HCT116 (cell line): ENCODE results near the gene PIK3R4. TPM values are rescaled to one million over a fixed set of nuclear protein-coding genes. Genes with fewer than 3 reads are reported as not detected.

Experiments used
- ATAC-seq: fragments of 200-7000 bp; cut with Tn5 transposase; 2 replicates; pipeline ENCODE4 v1.9.1; 2020; ENCODE audit warnings: mild to moderate bottlenecking, moderate library complexity
- BruUV-seq: library from RNA; stranded (reverse); fragments of 400-500 nt; replicated peaks from 2 replicates; lab custom pipeline; 2021; lab: Mats Ljungman, UMichigan
- CTCF ChIA-PET: fragments of 300-600 bp; sonication (Branson Sonifier 250); formaldehyde crosslinking; loops from one replicate; lab custom pipeline; 2021; ENCODE audit warnings: antibody characterized with exemption; lab: Charles Lee
- POLR2A ChIA-PET: fragments of 300-600, 350-600 bp; sonication (Branson Sonifier 250); formaldehyde crosslinking; loops from one replicate; lab custom pipeline; 2021; ENCODE audit warnings: antibody characterized with exemption; lab: Charles Lee
- RAD21 ChIA-PET, 2 experiments: fragments of 300-600 bp; sonication (Branson Sonifier 250); formaldehyde crosslinking; loops; one replicate each; lab custom pipeline; 2023; ENCODE audit warnings: low total read pairs in 2 of 2; ENCODE audit not compliant: uncharacterized antibody in 2 of 2, unreplicated experiment in 2 of 2, low non-redundant PET in 1 of 2; lab: Charles Lee
- DNase-seq: peaks from one replicate; pipeline ENCODE4 v3.0.0-alpha.2; 2010; ENCODE audit warnings: low read depth, low spot score
- H2AFZ ChIP-seq: fragments of 200-600 bp; shearing (Covaris generic), sonication (generic); 2 replicates; pipeline ENCODE4 v1.6.1; 2017; ENCODE audit warnings: low read depth, mixed run types, mixed read lengths, antibody characterized with exemption, low read length; ENCODE audit not compliant: poor library complexity, severe bottlenecking
- H3K27ac ChIP-seq: 2 replicates; pipeline ENCODE4 v1.5.1; 2012; ENCODE audit warnings: low read depth, low read length
- H3K27me3 ChIP-seq: fragments of 200-600 bp; sonication (generic); 2 replicates; pipeline ENCODE4 v1.6.1; 2016; ENCODE audit warnings: mixed run types, low read length, mixed read lengths; ENCODE audit not compliant: insufficient read depth
- H3K36me3 ChIP-seq, 2 experiments: fragments of 200-500 bp in 1 of 2; fragments of 200-600 bp in 1 of 2; sonication (Bioruptor generic) in 1 of 2; sonication (generic) in 1 of 2; 2 replicates each; pipeline versions ENCODE4 v1.5.1 to v1.6.1; 2014 to 2016; ENCODE audit warnings: low read length in 2 of 2, inconsistent platforms in 1 of 2, mixed read lengths in 1 of 2, mixed run types in 1 of 2; ENCODE audit not compliant: insufficient read depth in 2 of 2, control insufficient read depth in 1 of 2
- H3K4me1 ChIP-seq, 2 experiments: fragments of 200-600 bp in 1 of 2; sonication (generic) in 1 of 2; 2 replicates each; pipeline versions ENCODE4 v1.5.1 to v1.6.1; 2012 to 2017; ENCODE audit warnings: low read length in 2 of 2, inconsistent platforms in 1 of 2, mild to moderate bottlenecking in 1 of 2, mixed read lengths in 1 of 2, mixed run types in 1 of 2, moderate library complexity in 1 of 2; ENCODE audit not compliant: insufficient read depth in 2 of 2, control insufficient read depth in 1 of 2
- H3K4me2 ChIP-seq: fragments of 200-600 bp; sonication (generic); 2 replicates; pipeline ENCODE4 v1.6.1; 2017; ENCODE audit warnings: mixed run types, low read length, mixed read lengths
- H3K4me3 ChIP-seq, 2 experiments: fragments of 200-600 bp in 1 of 2; sonication (generic) in 1 of 2; replicated peaks in 1 of 2; 2 replicates each; pipeline ENCODE4 v1.5.1; 2011 to 2016; ENCODE audit warnings: low read length in 2 of 2, control low read depth in 1 of 2, low read depth in 1 of 2, mild to moderate bottlenecking in 1 of 2, mixed read lengths in 1 of 2, mixed run types in 1 of 2
- H3K79me2 ChIP-seq: fragments of 200-600 bp; sonication (generic); 2 replicates; pipeline ENCODE4 v1.6.1; 2017; ENCODE audit warnings: mild to moderate bottlenecking, mixed run types, low read length, moderate library complexity, mixed read lengths; ENCODE audit not compliant: insufficient read depth
- H3K9ac ChIP-seq: fragments of 200-600 bp; sonication (generic); 2 replicates; pipeline ENCODE4 v1.6.1; 2016; ENCODE audit warnings: low read length, mixed read lengths
- H3K9me2 ChIP-seq: fragments of 200-600 bp; sonication (generic), shearing (Covaris generic); 2 replicates; pipeline ENCODE4 v1.6.1; 2017; ENCODE audit warnings: mixed run types, mild to moderate bottlenecking, moderate library complexity; ENCODE audit not compliant: insufficient read depth
- H3K9me3 ChIP-seq, 2 experiments: fragments of 200-500 bp in 1 of 2; fragments of 200-600 bp in 1 of 2; sonication (Bioruptor generic) in 1 of 2; sonication (generic) in 1 of 2; 2 replicates each; pipeline ENCODE4 v1.6.1; 2014 to 2017; ENCODE audit warnings: low read length in 2 of 2, mixed read lengths in 2 of 2, inconsistent platforms in 1 of 2, low read depth in 1 of 2, mild to moderate bottlenecking in 1 of 2, mixed run types in 1 of 2, moderate library complexity in 1 of 2; ENCODE audit not compliant: control insufficient read depth in 1 of 2, insufficient read depth in 1 of 2
- H4K20me1 ChIP-seq: fragments of 200-600 bp; sonication (generic), shearing (Covaris generic); 2 replicates; pipeline ENCODE4 v1.6.1; 2017; ENCODE audit warnings: mixed run types, mild to moderate bottlenecking, moderate library complexity; ENCODE audit not compliant: insufficient read depth
- CTCF ChIP-seq, 3 experiments: fragments of 200-600 bp in 1 of 3; sonication (generic) in 1 of 3; IDR thresholded peaks in 2 of 3; conservative IDR thresholded peaks in 1 of 3; 2 replicates each; pipeline ENCODE4 v1.5.1; 2012 to 2017; ENCODE audit warnings: low read depth in 2 of 3, low read length in 2 of 3, antibody characterized with exemption in 1 of 3, borderline replicate concordance in 1 of 3, control low read depth in 1 of 3, mild to moderate bottlenecking in 1 of 3, mixed read lengths in 1 of 3, mixed run types in 1 of 3, moderate library complexity in 1 of 3; ENCODE audit not compliant: insufficient read depth in 1 of 3
- EGR1 ChIP-seq: IDR thresholded peaks from 2 replicates; pipeline ENCODE4 v1.6.1; 2012; ENCODE audit warnings: low read depth
- RAD21 ChIP-seq: IDR thresholded peaks from 2 replicates; pipeline ENCODE4 v1.6.1; 2012; ENCODE audit warnings: low read depth, mild to moderate bottlenecking
- YY1 ChIP-seq: IDR thresholded peaks from 2 replicates; pipeline ENCODE4 v1.6.1; 2011; ENCODE audit warnings: low read length, low read depth, moderate library complexity, mild to moderate bottlenecking; ENCODE audit not compliant: insufficient replicate concordance; ENCODE audit errors: extremely low read depth
- ZNF274 ChIP-seq: fragments of 200-500 bp; sonication (Bioruptor generic); IDR thresholded peaks from 2 replicates; pipeline ENCODE4 v1.6.1; 2014; ENCODE audit warnings: mild to moderate bottlenecking, low read depth, low read length, inconsistent platforms
- intact Hi-C: fragments of 100-400 bp; cut with micrococcal nuclease; formaldehyde crosslinking; loops from 2 replicates; pipeline ENCODE4 v1.10.0; 2022
- total RNA-seq: library from RNA; stranded (reverse); gene quantifications from one replicate; pipeline ENCODE4 v1.2.1, GENCODE V29; 2021; ENCODE audit not compliant: unreplicated experiment

The PIK3R4 gene
- total RNA-seq, 1 experiment from 2014 or later: 23.5 TPM

GRCh38 chr3:130715616-130716015 lies 31.0 kb downstream of the PIK3R4 start:
- peaks cover 2 to 7% of the 10 kb centered on the region in 2 experiments; a peak in 1 of 4 replicates for H3K36me3 ChIP-seq
- CTCF ChIA-PET: no interaction called here

More at GRCh38 chr3:130715616-130716015, 31.0 kb downstream of the PIK3R4 start:
- no peak overlapping the region for H3K4me2 ChIP-seq
- POLR2A ChIA-PET: no interaction called here
- no peak overlapping the region for H3K27ac ChIP-seq
- ATAC-seq (no peak), DNase-seq (no peak)
- no peaks in the 10 kb centered on the region for H3K4me1 ChIP-seq
- H3K9ac ChIP-seq: no peak overlapping the region
- BruUV-seq: no TSS peak
- no peaks in the 10 kb centered on the region for H3K79me2 ChIP-seq
- no peak overlapping the region for H2AFZ ChIP-seq
- no peak overlapping the region for H3K4me3 ChIP-seq
- intact Hi-C loops: no loop called here
- no peaks in the 10 kb centered on the region for H3K9me3 ChIP-seq
- H3K27me3 ChIP-seq: no peaks in the 10 kb centered on the region
- RAD21 ChIA-PET: no interaction called here
- no peak for TF ChIP-seq YY1
- no peak for TF ChIP-seq EGR1
- TF ChIP-seq RAD21: no peak
- no peak for TF ChIP-seq CTCF (IDR thresholded peaks at IDR 0.05 in 2 of 3, conservative IDR thresholded peaks at IDR 0.05 in 1 of 3; ENCODE audit: borderline replicate concordance in 1 of 3, insufficient read depth in 1 of 3, low read depth in 2 of 3, low read length in 2 of 3)
- TF ChIP-seq ZNF274: no peak
- H4K20me1 ChIP-seq: no peaks in the 10 kb centered on the region
- no peaks in the 10 kb centered on the region for H3K9me2 ChIP-seq
